ENCODE measurements around the gene AGBL1.

Gene AGBL1

DNA sequence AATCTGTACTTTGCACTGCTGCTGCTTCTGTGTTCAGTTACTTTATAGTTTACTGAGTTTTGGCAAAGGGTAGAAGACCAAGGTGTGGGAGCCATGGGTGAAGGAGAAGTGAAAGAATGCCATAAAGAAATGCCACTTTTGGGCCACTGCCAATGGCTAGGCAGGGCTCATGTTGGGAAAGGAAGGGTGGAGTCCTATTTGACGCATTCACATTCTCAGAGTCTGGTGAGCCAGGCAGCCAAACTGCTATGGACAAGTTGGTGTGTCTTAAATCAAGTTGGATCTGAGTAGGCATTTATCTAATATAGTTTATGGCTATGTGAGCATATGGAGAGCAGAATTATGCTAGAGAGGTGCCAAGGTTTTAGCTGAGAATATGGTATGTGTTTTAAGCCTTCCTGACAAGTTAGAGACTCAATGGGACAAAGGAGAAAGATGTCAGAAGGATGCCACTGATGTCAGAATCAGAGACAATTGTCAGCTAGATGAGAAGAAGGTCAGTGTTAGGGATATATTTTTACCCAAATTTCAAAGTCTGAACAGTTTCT, 296.1 kb downstream of the AGBL1 start:
- in situ Hi-C loops (cut with HindIII; ENCODE audit: low sequenced_read_pairs) = no loop called here
- TF ChIP-seq, protein P1, sequence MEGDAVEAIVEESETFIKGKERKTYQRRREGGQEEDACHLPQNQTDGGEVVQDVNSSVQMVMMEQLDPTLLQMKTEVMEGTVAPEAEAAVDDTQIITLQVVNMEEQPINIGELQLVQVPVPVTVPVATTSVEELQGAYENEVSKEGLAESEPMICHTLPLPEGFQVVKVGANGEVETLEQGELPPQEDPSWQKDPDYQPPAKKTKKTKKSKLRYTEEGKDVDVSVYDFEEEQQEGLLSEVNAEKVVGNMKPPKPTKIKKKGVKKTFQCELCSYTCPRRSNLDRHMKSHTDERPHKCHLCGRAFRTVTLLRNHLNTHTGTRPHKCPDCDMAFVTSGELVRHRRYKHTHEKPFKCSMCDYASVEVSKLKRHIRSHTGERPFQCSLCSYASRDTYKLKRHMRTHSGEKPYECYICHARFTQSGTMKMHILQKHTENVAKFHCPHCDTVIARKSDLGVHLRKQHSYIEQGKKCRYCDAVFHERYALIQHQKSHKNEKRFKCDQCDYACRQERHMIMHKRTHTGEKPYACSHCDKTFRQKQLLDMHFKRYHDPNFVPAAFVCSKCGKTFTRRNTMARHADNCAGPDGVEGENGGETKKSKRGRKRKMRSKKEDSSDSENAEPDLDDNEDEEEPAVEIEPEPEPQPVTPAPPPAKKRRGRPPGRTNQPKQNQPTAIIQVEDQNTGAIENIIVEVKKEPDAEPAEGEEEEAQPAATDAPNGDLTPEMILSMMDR (IDR thresholded peaks at IDR 0.05; ENCODE audit: low read depth, low read length) = no peak
- DNase-seq (ENCODE audit: low read depth, low spot score) = no peak

GRCh38 chr15:86377914-86378313, 298.2 kb downstream of the AGBL1 start:
- TF ChIP-seq, protein P1 (IDR thresholded peaks at IDR 0.05; ENCODE audit: low read depth, low read length) = no peak
- in situ Hi-C loops (cut with HindIII; ENCODE audit: low sequenced_read_pairs) = no loop called here

More for the DNA sequence above, 296.1 kb downstream of the AGBL1 start:
- no peak overlapping the region for H3K4me3 ChIP-seq (ENCODE audit: low read depth, low read length)

GRCh38 chr15:86382341-86382740, 302.7 kb downstream of the AGBL1 start:
- in situ Hi-C loops (cut with HindIII; ENCODE audit: low sequenced_read_pairs) = no loop called here
- no peak for DNase-seq (ENCODE audit: low read depth, low spot score)
- no peak overlapping the region for H3K4me3 ChIP-seq (ENCODE audit: low read depth, low read length)
- TF ChIP-seq, protein P1 (IDR thresholded peaks at IDR 0.05; ENCODE audit: low read depth, low read length) = no peak

More at GRCh38 chr15:86377914-86378313, 298.2 kb downstream of the AGBL1 start:
- H3K4me3 ChIP-seq (ENCODE audit: low read depth, low read length) = no peak overlapping the region
- DNase-seq (ENCODE audit: low read depth, low spot score) = no peak

- in situ Hi-C loops (cut with HindIII; ENCODE audit: low sequenced_read_pairs) = no loop called here
- TF ChIP-seq, protein P1 (IDR thresholded peaks at IDR 0.05; ENCODE audit: low read depth, low read length) = no peak
- H3K4me3 ChIP-seq (ENCODE audit: low read depth, low read length) = no peak overlapping the region
- no peak for DNase-seq (ENCODE audit: low read depth, low spot score)
Measured at GRCh38 chr15:86383611-86384010, 303.9 kb downstream of the AGBL1 start.

GRCh38 chr15:86384186-86384585, 304.5 kb downstream of the AGBL1 start:
- H3K4me3 ChIP-seq (ENCODE audit: low read depth, low read length) = no peak overlapping the region
- in situ Hi-C loops (cut with HindIII; ENCODE audit: low sequenced_read_pairs) = no loop called here
- TF ChIP-seq, protein P1 (IDR thresholded peaks at IDR 0.05; ENCODE audit: low read depth, low read length) = no peak
- DNase-seq (ENCODE audit: low read depth, low spot score) = no peak

- no peak for DNase-seq (ENCODE audit: low read depth, low spot score)
- in situ Hi-C loops (cut with HindIII; ENCODE audit: low sequenced_read_pairs) = no loop called here
- no peak overlapping the region for H3K4me3 ChIP-seq (ENCODE audit: low read depth, low read length)
- TF ChIP-seq, protein P1 (IDR thresholded peaks at IDR 0.05; ENCODE audit: low read depth, low read length) = no peak
Measured at GRCh38 chr15:86392296-86392695, 312.6 kb downstream of the AGBL1 start.

All from astrocyte of the spinal cord (primary cell).